Ishikawa (cell line): ENCODE measurements around the gene CFAP221.

ENCODE experiments used
- CREB1 ChIP-seq: IDR thresholded peaks from 2 replicates; pipeline ENCODE4 v1.6.1; 2012; ENCODE audit warnings: low read depth
- EP300 ChIP-seq: IDR thresholded peaks from 2 replicates; pipeline ENCODE4 v1.6.1; 2012; ENCODE audit warnings: borderline replicate concordance
- RAD21 ChIP-seq: IDR thresholded peaks from 2 replicates; pipeline ENCODE4 v1.6.1; 2012; ENCODE audit warnings: low read depth
- USF1 ChIP-seq: IDR thresholded peaks from 2 replicates; pipeline ENCODE4 v1.6.1; 2012
- YY1 ChIP-seq: IDR thresholded peaks from 2 replicates; pipeline ENCODE4 v1.6.1; 2012; ENCODE audit warnings: low read depth
- TF ChIP-seq, protein P1 (sequence below): IDR thresholded peaks from 2 replicates; pipeline ENCODE4 v1.6.1; 2012

GRCh38 chr2:119696494-119697030 lies 152.3 kb downstream of the CFAP221 start:
- TF ChIP-seq YY1 (no peak), EP300 (no peak), CREB1 (no peak), USF1 (no peak), RAD21 (no peak)
- TF ChIP-seq, protein P1, sequence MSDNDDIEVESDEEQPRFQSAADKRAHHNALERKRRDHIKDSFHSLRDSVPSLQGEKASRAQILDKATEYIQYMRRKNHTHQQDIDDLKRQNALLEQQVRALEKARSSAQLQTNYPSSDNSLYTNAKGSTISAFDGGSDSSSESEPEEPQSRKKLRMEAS, result no peak
